ENCODE results near the gene EXOC4. TPM values are rescaled to one million over a fixed set of nuclear protein-coding genes. Genes with fewer than 3 reads are reported as not detected.
A peak's percentile ranks its signal among the peaks of the same experiment; 100 is the strongest.
"Not testable (repeated sequence)": the region's sequence is repeated elsewhere in the genome, so short reads cannot be mapped to it uniquely, and the experiment has no call there.

The EXOC4 gene
- polyA plus RNA-seq (2011; rRNA removed): 45.9 and 72.0 TPM in 2 replicates
- polyA minus RNA-seq (2011; rRNA and poly(A)+ RNA removed): 77.2 and 93.7 TPM in 2 replicates

DNA sequence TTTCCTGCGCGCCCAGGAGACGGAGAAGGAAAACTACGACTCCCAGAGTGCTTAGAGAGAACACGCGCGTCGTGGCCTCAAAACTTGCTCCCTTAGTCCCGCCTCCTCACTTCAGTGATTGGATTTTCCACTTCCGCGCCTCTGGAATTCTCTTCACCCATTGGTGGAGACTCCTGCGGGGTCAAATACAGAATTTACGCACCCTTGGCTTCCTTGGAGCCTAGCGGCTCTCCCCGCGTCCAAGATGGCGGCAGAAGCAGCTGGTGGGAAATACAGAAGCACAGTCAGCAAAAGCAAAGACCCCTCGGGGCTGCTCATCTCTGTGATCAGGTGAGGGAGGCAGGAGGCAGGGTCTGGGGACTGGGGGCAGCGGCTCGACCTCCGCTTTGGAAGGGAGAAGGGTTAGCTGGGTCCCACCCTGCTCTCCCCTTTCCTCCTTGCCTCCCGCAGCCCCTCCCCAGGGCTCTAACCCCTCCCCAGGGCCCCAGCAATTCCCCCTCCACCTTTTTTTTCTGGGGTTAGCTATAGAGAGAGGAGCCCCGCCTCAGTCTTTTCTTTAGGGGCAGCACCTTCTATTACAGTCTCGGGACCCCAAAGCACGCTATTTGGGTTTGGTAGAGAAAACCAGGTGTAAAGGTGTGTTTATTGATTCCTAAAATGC, at the start of gene EXOC4:
Gene EXOC4 (plus strand): TSS at position 221 of the 661 bp plus-strand sequence.
- TF ChIP-seq, protein P1, sequence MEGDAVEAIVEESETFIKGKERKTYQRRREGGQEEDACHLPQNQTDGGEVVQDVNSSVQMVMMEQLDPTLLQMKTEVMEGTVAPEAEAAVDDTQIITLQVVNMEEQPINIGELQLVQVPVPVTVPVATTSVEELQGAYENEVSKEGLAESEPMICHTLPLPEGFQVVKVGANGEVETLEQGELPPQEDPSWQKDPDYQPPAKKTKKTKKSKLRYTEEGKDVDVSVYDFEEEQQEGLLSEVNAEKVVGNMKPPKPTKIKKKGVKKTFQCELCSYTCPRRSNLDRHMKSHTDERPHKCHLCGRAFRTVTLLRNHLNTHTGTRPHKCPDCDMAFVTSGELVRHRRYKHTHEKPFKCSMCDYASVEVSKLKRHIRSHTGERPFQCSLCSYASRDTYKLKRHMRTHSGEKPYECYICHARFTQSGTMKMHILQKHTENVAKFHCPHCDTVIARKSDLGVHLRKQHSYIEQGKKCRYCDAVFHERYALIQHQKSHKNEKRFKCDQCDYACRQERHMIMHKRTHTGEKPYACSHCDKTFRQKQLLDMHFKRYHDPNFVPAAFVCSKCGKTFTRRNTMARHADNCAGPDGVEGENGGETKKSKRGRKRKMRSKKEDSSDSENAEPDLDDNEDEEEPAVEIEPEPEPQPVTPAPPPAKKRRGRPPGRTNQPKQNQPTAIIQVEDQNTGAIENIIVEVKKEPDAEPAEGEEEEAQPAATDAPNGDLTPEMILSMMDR (IDR thresholded peaks at IDR 0.05; ENCODE audit: insufficient read depth, low read depth, low read length): no peak
- Histone ChIP-seq H3K27me3 (ENCODE audit: control insufficient read depth, insufficient read depth, low read length) (no peaks in the 10 kb centered on the region), H3K36me3 (ENCODE audit: control insufficient read depth, insufficient read depth, low read length) (no peaks in the 10 kb centered on the region), H3K4me3 (ENCODE audit: low read depth, low read length) (peak within 1 kb of the TSS; percentile 86)
- ChIA-PET POLR2A (interaction anchor here (0.6 kb wide), 1 partner anchor 566 kb away, joined by 3 read pairs; no protein-coding TSS in a partner anchor), CTCF (interaction anchor here (0.6 kb wide), 1 partner anchor 584 kb away, joined by 4 read pairs; no protein-coding TSS in a partner anchor)
- peak; percentile 93 for DNase-seq (ENCODE audit: low read depth)

DNA sequence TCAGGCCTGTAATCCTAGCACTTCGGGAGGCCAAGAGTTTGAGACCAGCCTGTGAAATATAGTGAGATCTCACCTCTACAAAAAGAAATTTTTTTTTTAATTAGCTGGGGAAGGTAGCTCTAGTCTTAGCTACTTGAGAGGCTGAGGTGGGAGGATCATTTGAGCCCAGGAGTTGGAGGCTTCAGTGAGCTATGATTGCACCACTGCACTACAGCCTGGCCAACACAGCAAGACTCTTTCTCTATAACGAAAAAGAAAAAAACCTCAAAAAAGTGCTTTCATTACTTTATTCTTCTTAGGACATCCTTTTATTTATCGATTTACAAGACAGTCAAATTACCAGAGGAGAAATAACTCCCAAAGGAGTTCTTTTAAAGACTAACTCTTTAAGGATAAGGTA, 49.4 kb upstream of the EXOC4 start:
- Histone ChIP-seq H3K4me3 (ENCODE audit: low read depth, low read length) (no peak overlapping the region), H3K27me3 (ENCODE audit: control insufficient read depth, insufficient read depth, low read length) (no peaks in the 10 kb centered on the region), H3K36me3 (ENCODE audit: control insufficient read depth, insufficient read depth, low read length) (no peaks in the 10 kb centered on the region)
- DNase-seq (ENCODE audit: low read depth): no peak
- ChIA-PET CTCF (no interaction called here), POLR2A (no interaction called here)
- TF ChIP-seq, protein P1 (IDR thresholded peaks at IDR 0.05; ENCODE audit: insufficient read depth, low read depth, low read length): no peak

DNA sequence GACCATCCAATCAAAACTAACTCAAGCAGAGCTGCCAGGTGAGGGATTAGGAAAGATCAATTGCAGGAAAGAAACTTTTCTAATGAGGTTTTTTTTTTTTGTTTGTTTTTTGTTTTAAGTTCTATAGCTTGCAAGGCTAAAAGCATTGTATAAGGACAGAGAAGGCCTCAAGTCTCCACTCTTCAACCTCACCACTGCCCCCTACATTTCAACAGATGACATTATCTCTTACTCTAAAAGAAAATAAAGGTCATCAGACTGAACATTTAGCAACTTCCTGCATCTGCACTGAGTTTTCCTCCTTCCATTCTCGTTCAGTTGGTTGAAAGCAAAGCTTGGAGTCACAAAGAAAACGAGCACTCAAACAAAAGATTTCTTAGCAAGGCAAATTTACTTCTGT, 45.2 kb upstream of the EXOC4 start:
- no peak for DNase-seq (ENCODE audit: low read depth)
- ChIA-PET POLR2A (no interaction called here), CTCF (interaction anchor here (0.7 to 1.3 kb wide), 3 partner anchors 18 to 630 kb away, joined by 3 to 4 read pairs (median 4); no protein-coding TSS in a partner anchor)
- H3K27me3 ChIP-seq (ENCODE audit: control insufficient read depth, insufficient read depth, low read length): no peaks in the 10 kb centered on the region
- no peaks in the 10 kb centered on the region for H3K36me3 ChIP-seq (ENCODE audit: control insufficient read depth, insufficient read depth, low read length)
- no peak overlapping the region for H3K4me3 ChIP-seq (ENCODE audit: low read depth, low read length)
- TF ChIP-seq, protein P1 (IDR thresholded peaks at IDR 0.05; ENCODE audit: insufficient read depth, low read depth, low read length): peak; percentile 21; the same call in 1 of the 2 replicates

DNA sequence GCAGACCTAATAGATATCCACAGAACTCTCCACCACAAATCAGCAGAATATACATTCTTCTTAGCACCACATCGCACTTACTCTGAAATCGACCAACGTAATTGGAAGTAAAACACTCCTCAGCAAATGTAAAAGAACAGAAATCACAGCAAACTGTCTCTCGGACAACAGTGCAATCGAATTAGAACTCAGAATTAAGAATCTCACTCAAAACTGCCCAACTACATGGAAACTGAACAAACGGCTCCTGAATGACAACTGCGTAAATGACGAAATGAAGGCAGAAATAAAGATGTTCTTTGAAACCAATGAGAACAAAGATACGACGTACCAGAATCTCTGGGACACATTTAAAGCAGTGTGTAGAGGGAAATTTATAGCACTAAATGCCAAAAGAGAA, 42.1 kb upstream of the EXOC4 start:
- CTCF ChIA-PET; POLR2A ChIA-PET; H3K4me3 ChIP-seq (ENCODE audit: low read depth, low read length); H3K36me3 ChIP-seq (ENCODE audit: control insufficient read depth, insufficient read depth, low read length); H3K27me3 ChIP-seq (ENCODE audit: control insufficient read depth, insufficient read depth, low read length); DNase-seq (ENCODE audit: low read depth): not testable (repeated sequence)

DNA sequence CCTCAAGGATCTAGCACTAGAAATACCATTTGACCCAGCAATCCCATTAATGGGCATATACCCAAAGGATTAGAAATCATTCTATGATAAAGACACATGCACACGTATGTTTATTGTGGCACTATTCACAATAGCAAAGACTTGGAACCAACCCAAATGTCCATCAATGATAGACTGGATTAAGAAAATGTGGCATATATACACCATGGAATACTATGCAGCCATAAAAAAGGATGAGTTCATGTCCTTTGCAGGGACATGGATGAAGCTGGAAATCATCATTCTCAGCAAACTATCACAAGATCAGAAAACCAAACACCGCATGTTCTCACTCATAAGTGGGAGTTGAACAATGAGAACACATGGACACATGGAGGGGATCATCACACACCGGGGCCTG, 39.1 kb upstream of the EXOC4 start:
- H3K27me3 ChIP-seq (ENCODE audit: control insufficient read depth, insufficient read depth, low read length); POLR2A ChIA-PET; DNase-seq (ENCODE audit: low read depth); CTCF ChIA-PET; H3K4me3 ChIP-seq (ENCODE audit: low read depth, low read length); H3K36me3 ChIP-seq (ENCODE audit: control insufficient read depth, insufficient read depth, low read length): not testable (repeated sequence)

DNA sequence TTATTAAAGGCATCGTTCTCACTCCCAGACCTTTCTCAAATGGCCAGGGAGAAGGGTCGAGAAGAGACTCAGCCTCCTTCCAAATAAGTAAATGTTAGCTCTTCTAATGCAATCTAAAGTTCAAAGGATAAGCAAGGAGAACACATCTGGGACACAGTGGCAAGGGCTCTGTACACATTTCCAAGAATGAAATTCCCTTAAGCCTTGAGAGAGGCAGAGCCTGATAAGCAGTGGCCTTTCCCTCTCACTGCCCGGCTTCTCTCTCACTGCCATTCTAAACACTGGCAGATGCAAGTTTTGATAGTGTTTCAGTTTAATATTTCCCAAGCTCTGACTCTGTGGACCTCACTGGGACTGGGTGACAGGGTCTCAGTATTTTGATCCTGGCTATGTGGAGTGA, 35.1 kb upstream of the EXOC4 start:
- DNase-seq (ENCODE audit: low read depth): no peak
- H3K27me3 ChIP-seq (ENCODE audit: control insufficient read depth, insufficient read depth, low read length): peaks cover 2% of the 10 kb centered on the region; the same call in 1 of the 2 replicates
- H3K4me3 ChIP-seq (ENCODE audit: low read depth, low read length): no peak overlapping the region
- no peaks in the 10 kb centered on the region for H3K36me3 ChIP-seq (ENCODE audit: control insufficient read depth, insufficient read depth, low read length)
- CTCF ChIA-PET: interaction anchor here (0.7 kb wide), 1 partner anchor 12 kb away, joined by 4 read pairs; no protein-coding TSS in a partner anchor
- TF ChIP-seq, protein P1 (IDR thresholded peaks at IDR 0.05; ENCODE audit: insufficient read depth, low read depth, low read length): no peak
- POLR2A ChIA-PET: no interaction called here
